22Rv1 (cell line): ENCODE results near the gene LSM4.

Source experiments
- ZFX ChIP-seq: fragments of 450-650 bp; IDR thresholded peaks from 2 replicates; pipeline ENCODE4 v1.6.1; 2017; ENCODE audit warnings: antibody characterized with exemption, borderline replicate concordance
- TF ChIP-seq, protein P1 (sequence below): fragments of 450-650 bp; IDR thresholded peaks from 2 replicates; pipeline ENCODE4 v1.5.1; 2017; ENCODE audit warnings: mild to moderate bottlenecking

DNA sequence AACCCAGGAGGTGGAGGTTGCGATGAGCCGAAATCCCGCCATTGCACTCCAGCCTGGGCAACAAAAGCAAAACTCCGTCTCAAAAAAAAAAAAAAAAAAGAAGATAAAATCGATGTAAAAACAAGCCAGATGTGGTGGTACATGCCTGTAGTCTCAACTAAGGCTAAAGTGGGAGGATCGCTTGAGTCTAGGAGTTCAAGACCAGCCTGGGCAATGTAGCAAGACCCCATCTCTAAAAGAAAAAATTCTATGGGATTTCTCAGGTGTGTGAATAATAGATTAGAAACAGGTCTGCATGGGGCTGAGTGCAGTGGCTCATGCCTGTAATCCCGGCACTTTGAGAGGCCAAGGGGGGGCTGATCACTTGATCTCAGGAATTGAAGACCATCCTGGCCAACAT is 28.7 kb upstream of the LSM4 start:
- TF ChIP-seq, protein P1, sequence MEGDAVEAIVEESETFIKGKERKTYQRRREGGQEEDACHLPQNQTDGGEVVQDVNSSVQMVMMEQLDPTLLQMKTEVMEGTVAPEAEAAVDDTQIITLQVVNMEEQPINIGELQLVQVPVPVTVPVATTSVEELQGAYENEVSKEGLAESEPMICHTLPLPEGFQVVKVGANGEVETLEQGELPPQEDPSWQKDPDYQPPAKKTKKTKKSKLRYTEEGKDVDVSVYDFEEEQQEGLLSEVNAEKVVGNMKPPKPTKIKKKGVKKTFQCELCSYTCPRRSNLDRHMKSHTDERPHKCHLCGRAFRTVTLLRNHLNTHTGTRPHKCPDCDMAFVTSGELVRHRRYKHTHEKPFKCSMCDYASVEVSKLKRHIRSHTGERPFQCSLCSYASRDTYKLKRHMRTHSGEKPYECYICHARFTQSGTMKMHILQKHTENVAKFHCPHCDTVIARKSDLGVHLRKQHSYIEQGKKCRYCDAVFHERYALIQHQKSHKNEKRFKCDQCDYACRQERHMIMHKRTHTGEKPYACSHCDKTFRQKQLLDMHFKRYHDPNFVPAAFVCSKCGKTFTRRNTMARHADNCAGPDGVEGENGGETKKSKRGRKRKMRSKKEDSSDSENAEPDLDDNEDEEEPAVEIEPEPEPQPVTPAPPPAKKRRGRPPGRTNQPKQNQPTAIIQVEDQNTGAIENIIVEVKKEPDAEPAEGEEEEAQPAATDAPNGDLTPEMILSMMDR, result no peak
- no peak for TF ChIP-seq ZFX
